H9 (cell line): ENCODE results near the gene RUNDC1. TPM values are rescaled to one million over a fixed set of nuclear protein-coding genes. Genes with fewer than 3 reads are reported as not detected.

Experiments used
- DNase-seq: peaks from one replicate; pipeline ENCODE4 v3.0.0-alpha.2; 2017
- H2AFZ ChIP-seq: one replicate; pipeline ENCODE4 v1.6.1; 2013; ENCODE audit warnings: mild to moderate bottlenecking, low read length, control low read depth, moderate library complexity
- H2AK5ac ChIP-seq: 2 replicates; pipeline ENCODE4 v1.6.1; 2013; ENCODE audit warnings: low read length, control low read depth, mixed read lengths; ENCODE audit not compliant: insufficient read length
- H2BK120ac ChIP-seq: one replicate; pipeline ENCODE4 v1.6.1; 2013; ENCODE audit warnings: low read depth, mild to moderate bottlenecking, low read length, control low read depth, inconsistent platforms; ENCODE audit not compliant: poor library complexity, severe bottlenecking
- H2BK12ac ChIP-seq: 2 replicates; pipeline ENCODE4 v1.6.1; 2013; ENCODE audit warnings: low read length, control low read depth, mixed read lengths, low read depth; ENCODE audit not compliant: insufficient read length
- H2BK15ac ChIP-seq: 2 replicates; pipeline ENCODE4 v1.6.1; 2013; ENCODE audit warnings: low read depth, low read length, control low read depth
- H2BK20ac ChIP-seq: one replicate; pipeline ENCODE4 v1.6.1; 2013; ENCODE audit warnings: low read depth, mild to moderate bottlenecking, low read length, control low read depth, inconsistent platforms; ENCODE audit not compliant: poor library complexity, severe bottlenecking
- H2BK5ac ChIP-seq: 2 replicates; pipeline ENCODE4 v1.6.1; 2013; ENCODE audit warnings: low read length, control low read depth, mixed read lengths; ENCODE audit not compliant: insufficient read length
- H3K14ac ChIP-seq: 2 replicates; pipeline ENCODE4 v1.6.1; 2013; ENCODE audit warnings: low read length, control low read depth; ENCODE audit not compliant: insufficient read depth
- H3K18ac ChIP-seq: 2 replicates; pipeline ENCODE4 v1.6.1; 2013; ENCODE audit warnings: low read depth, mild to moderate bottlenecking, mixed read lengths, low read length, control low read depth; ENCODE audit not compliant: insufficient read length
- H3K23ac ChIP-seq: 2 replicates; pipeline ENCODE4 v1.6.1; 2013; ENCODE audit warnings: low read length, control low read depth, mixed read lengths, low read depth; ENCODE audit not compliant: insufficient read length
- H3K23me2 ChIP-seq: 2 replicates; pipeline ENCODE4 v1.6.1; 2013; ENCODE audit warnings: low read depth, mild to moderate bottlenecking, mixed read lengths, low read length, control low read depth; ENCODE audit not compliant: insufficient read length, poor library complexity, severe bottlenecking
- H3K27ac ChIP-seq: 2 replicates; pipeline ENCODE4 v1.5.1; 2013; ENCODE audit warnings: low read length, control low read depth, mixed read lengths, low read depth; ENCODE audit not compliant: insufficient read length
- H3K27me3 ChIP-seq: 2 replicates; pipeline ENCODE4 v1.6.1; 2013; ENCODE audit warnings: low read length, control low read depth, inconsistent platforms; ENCODE audit not compliant: insufficient read depth
- H3K4ac ChIP-seq: 2 replicates; pipeline ENCODE4 v1.6.1; 2013; ENCODE audit warnings: low read depth, mild to moderate bottlenecking, control low read depth, inconsistent platforms, low read length, moderate library complexity
- H3K4me1 ChIP-seq: 2 replicates; pipeline ENCODE4 v1.6.1; 2013; ENCODE audit warnings: low read length, control low read depth, inconsistent platforms; ENCODE audit not compliant: insufficient read depth
- H3K4me2 ChIP-seq: 2 replicates; pipeline ENCODE4 v1.6.1; 2013; ENCODE audit warnings: low read length, control low read depth, mixed read lengths; ENCODE audit not compliant: insufficient read length, insufficient read depth
- H3K56ac ChIP-seq: 2 replicates; pipeline ENCODE4 v1.6.1; 2013; ENCODE audit warnings: low read depth, mild to moderate bottlenecking, mixed read lengths, low read length, control low read depth; ENCODE audit not compliant: insufficient read length
- H3K79me1 ChIP-seq: 2 replicates; pipeline ENCODE4 v1.6.1; 2013; ENCODE audit warnings: low read depth, mild to moderate bottlenecking, moderate library complexity, low read length, control low read depth, inconsistent platforms; ENCODE audit not compliant: insufficient read depth, poor library complexity, severe bottlenecking
- H3K79me2 ChIP-seq: 2 replicates; pipeline ENCODE4 v1.6.1; 2013; ENCODE audit warnings: low read length, control low read depth, inconsistent platforms; ENCODE audit not compliant: insufficient read depth
- H3K9ac ChIP-seq: 2 replicates; pipeline ENCODE4 v1.6.1; 2013; ENCODE audit warnings: low read length, control low read depth, mixed read lengths; ENCODE audit not compliant: insufficient read length; ENCODE audit errors: extremely low read depth
- H3K9me3 ChIP-seq: one replicate; pipeline ENCODE4 v1.6.1; 2013; ENCODE audit warnings: low read depth, low read length, inconsistent platforms; ENCODE audit not compliant: control insufficient read depth
- H3T11ph ChIP-seq: one replicate; pipeline ENCODE4 v1.6.1; 2013; ENCODE audit warnings: mild to moderate bottlenecking, low read length, control low read depth, inconsistent platforms
- H4K20me1 ChIP-seq: one replicate; pipeline ENCODE4 v1.6.1; 2013; ENCODE audit not compliant: control insufficient read depth, insufficient read length, insufficient read depth
- H4K5ac ChIP-seq: 2 replicates; pipeline ENCODE4 v1.6.1; 2013; ENCODE audit warnings: low read depth, mild to moderate bottlenecking, mixed read lengths, low read length, control low read depth; ENCODE audit not compliant: insufficient read length
- H4K8ac ChIP-seq: replicated peaks from 2 replicates; pipeline ENCODE4 v1.6.1; 2013; ENCODE audit warnings: low read length, control low read depth, mixed read lengths, low read depth; ENCODE audit not compliant: insufficient read length
- H4K91ac ChIP-seq: 2 replicates; pipeline ENCODE4 v1.6.1; 2013; ENCODE audit warnings: low read depth, mild to moderate bottlenecking, moderate library complexity, mixed read lengths, low read length, control low read depth; ENCODE audit not compliant: insufficient read length
- H3K27ac Mint-ChIP-seq, 3 experiments: 2 replicates in 2 of 3; 3 replicates in 1 of 3; pipeline ENCODE4 v1.8.0; 2020 to 2021; ENCODE audit warnings: mixed read lengths in 3 of 3, mild to moderate bottlenecking in 1 of 3, moderate library complexity in 1 of 3
- H3K27me3 Mint-ChIP-seq: 2 replicates; pipeline ENCODE4 v1.8.0; 2021; ENCODE audit warnings: low read depth, mild to moderate bottlenecking, moderate library complexity, mixed read lengths
- H3K36me3 Mint-ChIP-seq, 3 experiments: 2 replicates in 2 of 3; 3 replicates in 1 of 3; pipeline ENCODE4 v1.8.0; 2020 to 2021; ENCODE audit warnings: low read depth in 3 of 3, mixed read lengths in 3 of 3; ENCODE audit not compliant: insufficient read depth in 1 of 3
- H3K4me1 Mint-ChIP-seq, 2 experiments: 2 replicates each; pipeline ENCODE4 v1.8.0; 2020; ENCODE audit warnings: mixed read lengths in 2 of 2
- H3K4me3 Mint-ChIP-seq, 2 experiments: 2 replicates in 1 of 2; 3 replicates in 1 of 2; pipeline ENCODE4 v1.8.0; 2020 to 2021; ENCODE audit warnings: mild to moderate bottlenecking in 2 of 2, mixed read lengths in 2 of 2, moderate library complexity in 1 of 2
- H3K9me3 Mint-ChIP-seq, 2 experiments: 2 replicates in 1 of 2; 3 replicates in 1 of 2; pipeline ENCODE4 v1.8.0; 2020; ENCODE audit warnings: mild to moderate bottlenecking in 2 of 2, mixed read lengths in 2 of 2, moderate library complexity in 1 of 2
- WGBS: extraction: QIAGEN DNeasy Blood & Tissue Kit; methylation state at CpG from one replicate; pipeline ENCODE4 v1.1.7; 2013; ENCODE audit warnings: missing lambda C conversion rate, low lambda C conversion rate, mixed read lengths; ENCODE audit not compliant: insufficient read length; ENCODE audit errors: extremely low coverage; 5-methylcytosine and 5-hydroxymethylcytosine counted together
- total RNA-seq: library from RNA; stranded (reverse); gene quantifications from 2 replicates; pipeline ENCODE4 v1.2.1, GENCODE V29; 2021
- TF ChIP-seq, protein P1 (sequence below): fragments of 200-600 bp; sonication (generic); conservative IDR thresholded peaks from 3 replicates; pipeline ENCODE4 v1.8.0; 2021; ENCODE audit warnings: antibody characterized with exemption, mild to moderate bottlenecking

The RUNDC1 gene
- total RNA-seq, 1 experiment from 2014 or later: 18.8 TPM

DNA sequence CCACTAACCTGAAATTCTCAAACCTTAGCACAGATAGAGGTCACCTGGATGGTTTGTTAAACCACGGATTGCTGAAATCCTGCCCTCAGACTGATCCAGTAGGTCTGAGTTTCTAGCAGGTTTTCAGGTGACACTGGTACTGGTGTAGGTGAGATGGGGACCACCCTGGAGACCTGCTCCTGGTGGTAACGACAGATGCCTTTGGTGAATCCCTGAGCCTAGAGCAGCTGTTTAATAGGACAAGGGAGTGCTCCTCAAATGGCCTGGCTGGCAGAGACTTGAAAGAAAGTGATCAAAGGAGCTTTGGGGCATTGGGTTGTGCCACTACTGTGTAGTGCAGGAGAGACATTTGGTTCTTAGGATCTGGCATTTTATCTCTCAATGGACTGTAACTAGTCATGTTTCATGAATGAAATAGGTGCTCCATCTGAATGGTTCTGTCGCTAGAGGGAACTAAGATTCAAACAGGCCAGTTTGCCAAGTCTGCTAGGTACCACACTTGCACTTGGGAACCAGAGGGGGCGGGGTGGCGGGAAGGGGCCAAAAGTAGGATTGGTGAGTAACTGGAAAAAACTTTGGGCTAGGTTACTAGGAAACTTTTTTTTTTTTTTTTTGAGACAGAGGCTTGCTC is 23.3 kb downstream of the RUNDC1 start:
- Mint-ChIP-seq H3K27ac (peak overlapping the region in 2 of 3 experiments; percentile 44 to 86; a peak in 4 of 7 replicates), H3K9me3 (no peaks in the 10 kb centered on the region; a peak in 1 of 5 replicates), H3K27me3 (no peaks in the 10 kb centered on the region), H3K36me3 (peaks cover 34 to 70% (median 50%) of the 10 kb centered on the region in 3 experiments), H3K4me1 (peaks cover 18 to 21% of the 10 kb centered on the region in 2 experiments), H3K4me3 (no peak overlapping the region)
- Histone ChIP-seq H3K27me3 (no peaks in the 10 kb centered on the region), H3K56ac (no peak overlapping the region), H3K79me2 (peaks cover 12% of the 10 kb centered on the region; the same call in 1 of the 2 replicates), H3T11ph (no peak overlapping the region), H3K4me1 (no peaks in the 10 kb centered on the region), H2BK20ac (no peak overlapping the region), H2AK5ac (no peak overlapping the region), H3K4ac (no peak overlapping the region), H2BK5ac (no peak overlapping the region), H3K9me3 (no peaks in the 10 kb centered on the region), H2AFZ (no peak overlapping the region), H3K9ac (no peak overlapping the region), H3K23ac (no peak overlapping the region), H4K20me1 (no peaks in the 10 kb centered on the region), H2BK15ac (no peak overlapping the region), H3K18ac (no peak overlapping the region), H4K5ac (no peak overlapping the region), H2BK120ac (no peak overlapping the region), H3K79me1 (peaks cover 6% of the 10 kb centered on the region), H3K27ac (no peak overlapping the region), H2BK12ac (no peak overlapping the region), H4K8ac (no peak overlapping the region), H3K14ac (no peak overlapping the region), H3K4me2 (no peak overlapping the region), H4K91ac (no peak overlapping the region), H3K23me2 (peaks cover 9% of the 10 kb centered on the region)
- DNase-seq: peak; percentile 73
- WGBS: no CpG with 5 or more reads among the region's 5 CpGs
- TF ChIP-seq, protein P1, sequence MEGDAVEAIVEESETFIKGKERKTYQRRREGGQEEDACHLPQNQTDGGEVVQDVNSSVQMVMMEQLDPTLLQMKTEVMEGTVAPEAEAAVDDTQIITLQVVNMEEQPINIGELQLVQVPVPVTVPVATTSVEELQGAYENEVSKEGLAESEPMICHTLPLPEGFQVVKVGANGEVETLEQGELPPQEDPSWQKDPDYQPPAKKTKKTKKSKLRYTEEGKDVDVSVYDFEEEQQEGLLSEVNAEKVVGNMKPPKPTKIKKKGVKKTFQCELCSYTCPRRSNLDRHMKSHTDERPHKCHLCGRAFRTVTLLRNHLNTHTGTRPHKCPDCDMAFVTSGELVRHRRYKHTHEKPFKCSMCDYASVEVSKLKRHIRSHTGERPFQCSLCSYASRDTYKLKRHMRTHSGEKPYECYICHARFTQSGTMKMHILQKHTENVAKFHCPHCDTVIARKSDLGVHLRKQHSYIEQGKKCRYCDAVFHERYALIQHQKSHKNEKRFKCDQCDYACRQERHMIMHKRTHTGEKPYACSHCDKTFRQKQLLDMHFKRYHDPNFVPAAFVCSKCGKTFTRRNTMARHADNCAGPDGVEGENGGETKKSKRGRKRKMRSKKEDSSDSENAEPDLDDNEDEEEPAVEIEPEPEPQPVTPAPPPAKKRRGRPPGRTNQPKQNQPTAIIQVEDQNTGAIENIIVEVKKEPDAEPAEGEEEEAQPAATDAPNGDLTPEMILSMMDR: no peak
